Measurements from ENCODE around the gene POLN.
A peak's percentile ranks its signal among the peaks of the same experiment; 100 is the strongest.

The POLN gene

DNA sequence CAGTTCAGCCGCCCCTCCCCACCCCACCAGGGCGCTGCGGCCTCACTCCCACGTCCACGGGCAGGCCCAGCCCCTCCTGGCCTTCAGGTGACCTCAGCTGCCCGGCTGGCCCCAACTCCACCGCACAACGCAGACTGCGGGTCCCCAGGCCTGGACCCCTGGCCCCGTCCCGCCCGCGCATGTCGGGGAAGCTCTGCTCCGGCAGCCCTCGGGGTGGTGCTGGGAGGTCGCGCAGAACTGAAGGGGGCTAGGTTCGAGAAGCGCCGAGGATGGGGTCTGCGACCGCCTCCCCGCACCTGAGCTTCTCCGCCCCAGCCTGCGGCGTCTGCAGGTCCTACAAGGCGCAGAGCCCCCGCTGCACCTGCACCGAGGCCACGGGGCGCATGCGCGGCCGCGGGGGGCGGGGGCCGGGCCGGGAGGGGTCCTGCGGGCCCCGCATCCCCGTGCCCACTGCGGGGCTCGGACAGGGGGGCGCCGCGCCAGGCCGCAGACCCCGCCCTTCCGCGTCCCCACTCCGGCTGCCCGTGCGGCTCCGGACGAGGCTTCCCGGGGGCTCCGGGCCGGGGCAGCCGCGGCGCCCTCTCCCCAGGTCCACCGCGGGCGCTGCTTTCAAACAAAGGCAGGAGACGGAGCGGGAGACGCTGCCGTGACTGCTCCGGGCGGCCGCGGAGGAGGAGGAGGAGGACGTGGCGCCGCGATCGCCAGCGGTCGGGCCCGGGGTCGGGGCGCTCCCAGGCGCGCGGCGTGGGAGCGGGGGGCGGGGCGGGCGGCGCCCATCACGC, 183.5 kb downstream of the POLN start:
- peak; percentile 88 for DNase-seq (ENCODE audit: low spot score)

DNA sequence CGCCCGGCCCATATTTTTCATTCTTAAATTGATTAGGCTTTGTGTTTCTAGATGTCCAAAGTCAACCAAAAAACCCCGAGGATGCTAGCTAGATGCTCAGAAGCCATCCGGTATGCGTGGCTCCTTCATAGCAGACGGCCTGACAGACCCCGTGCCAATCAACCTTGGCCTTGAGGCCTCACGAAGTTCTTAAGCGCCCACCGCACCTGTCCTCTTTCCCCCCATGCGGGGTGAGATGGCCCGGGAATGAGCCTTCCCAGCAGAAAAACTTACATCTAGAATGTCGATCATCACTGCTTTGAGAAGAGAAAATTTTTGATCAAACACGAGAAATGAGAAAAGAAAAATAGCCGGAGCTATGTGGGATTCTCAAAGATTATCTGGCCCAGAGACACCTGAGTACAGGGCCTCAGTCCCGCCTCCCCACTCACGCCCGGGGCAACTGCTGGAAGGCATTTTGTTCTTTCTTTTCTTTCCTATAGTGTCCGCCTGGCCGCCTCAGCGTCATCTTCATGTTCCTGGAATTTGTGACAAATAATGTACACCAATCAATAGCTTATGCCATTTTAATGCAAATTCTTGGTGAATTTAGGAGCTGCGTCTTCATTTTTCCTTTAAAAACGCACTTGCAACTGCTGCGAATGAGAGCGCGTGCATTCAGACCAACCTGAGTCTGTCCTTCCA, 184.4 kb downstream of the POLN start:
- DNase-seq (ENCODE audit: low spot score), result no peak

DNA sequence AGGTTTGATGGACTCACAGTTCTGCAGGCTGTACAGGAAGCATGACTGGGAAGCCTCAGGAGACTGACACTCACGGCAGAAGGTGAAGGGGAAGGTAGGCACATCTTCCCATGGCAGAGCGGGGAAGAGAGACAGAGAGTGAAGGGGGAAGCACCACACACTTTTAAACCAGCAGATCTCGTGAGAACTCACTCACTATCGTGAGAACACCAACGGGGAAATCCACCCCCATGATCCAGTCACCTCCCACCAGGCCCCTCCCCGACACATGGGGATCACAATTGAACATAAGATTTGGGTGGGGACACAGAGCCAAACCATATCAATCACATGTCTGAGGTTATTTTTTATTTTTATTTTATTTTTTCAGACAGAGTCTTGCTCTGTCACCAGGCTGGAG, 187.7 kb downstream of the POLN start:
- no peak for DNase-seq (ENCODE audit: low spot score)

DNA sequence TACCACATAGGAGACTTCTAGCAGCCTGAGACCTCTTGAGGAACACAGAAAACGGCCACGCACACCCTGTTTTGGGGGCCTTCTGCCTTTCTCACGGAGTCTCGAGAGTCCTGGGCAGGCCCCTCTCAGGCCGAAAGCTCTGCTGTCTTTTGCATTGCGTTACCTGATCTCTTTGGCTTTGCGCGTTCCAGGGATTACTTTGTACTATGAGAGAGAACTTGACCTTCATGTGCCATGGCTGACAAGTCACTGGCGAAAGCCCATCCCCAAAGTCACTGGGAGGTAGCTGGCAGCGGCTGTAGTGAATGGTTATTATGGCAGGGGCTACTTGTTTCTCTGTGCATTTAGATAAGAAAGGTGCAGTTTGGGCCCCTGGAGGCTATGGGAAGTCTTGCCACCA, 190.8 kb downstream of the POLN start:
- DNase-seq (ENCODE audit: low spot score), result no peak

DNA sequence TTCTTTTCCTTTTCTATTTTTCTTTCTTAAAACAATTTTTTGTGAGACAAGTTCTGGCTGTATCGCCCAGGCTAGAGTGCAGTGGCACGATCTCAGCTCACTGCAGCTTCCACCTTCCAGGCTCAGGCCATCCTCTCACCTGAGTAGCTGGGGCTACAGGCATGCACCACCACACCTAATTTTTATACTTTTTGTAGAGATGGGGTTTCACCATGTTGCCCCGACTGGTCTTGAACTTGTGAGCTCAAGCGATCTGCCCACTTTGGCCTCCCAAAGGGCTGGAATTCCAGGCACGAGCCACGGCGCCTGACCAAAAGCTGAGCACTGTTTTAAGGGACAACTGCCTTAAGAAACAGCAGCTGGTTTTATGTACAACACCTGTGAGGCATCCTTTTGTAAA, 192.1 kb downstream of the POLN start:
- no peak for DNase-seq (ENCODE audit: low spot score)

DNA sequence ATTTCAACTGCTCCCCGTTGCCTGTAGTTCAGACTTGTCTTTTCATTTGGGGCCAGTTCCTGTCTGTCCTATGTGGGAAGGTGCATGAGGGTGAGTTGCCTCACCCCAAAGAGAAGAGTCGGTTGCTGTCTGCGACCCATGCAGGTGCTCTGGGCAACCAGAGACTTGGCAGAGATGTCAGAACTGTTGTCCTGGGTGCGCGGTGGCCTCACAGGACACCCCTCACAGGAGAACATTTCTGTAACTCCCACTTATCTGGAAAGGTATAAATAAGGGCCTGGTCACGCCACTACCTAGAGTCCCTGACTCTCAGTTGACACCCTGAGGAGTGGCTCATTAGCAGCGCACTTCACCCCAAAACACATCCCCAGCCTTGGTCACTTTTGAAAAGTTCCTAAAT, 192.5 kb downstream of the POLN start:
- DNase-seq (ENCODE audit: low spot score), result no peak

DNA sequence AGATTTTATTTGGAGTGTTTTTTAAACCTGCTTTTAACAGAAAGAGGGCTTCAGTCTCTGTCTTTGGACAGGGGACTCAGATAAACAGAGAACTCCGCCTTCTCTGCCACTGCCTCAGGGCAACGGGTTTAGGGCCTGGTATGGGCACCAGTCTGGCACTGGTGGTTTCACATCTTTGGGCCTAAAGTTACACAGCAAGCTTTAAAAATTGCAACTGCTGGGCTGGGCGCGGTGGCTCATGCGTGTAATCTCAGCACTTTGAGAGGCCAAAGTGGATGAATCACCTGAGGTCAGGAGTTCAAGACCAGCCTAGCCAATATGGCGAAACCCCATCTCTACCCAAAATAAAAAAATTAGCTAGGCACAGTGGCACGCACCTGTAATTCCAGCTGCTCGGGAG, 193.1 kb downstream of the POLN start:
- DNase-seq (ENCODE audit: low spot score), result no peak

DNA sequence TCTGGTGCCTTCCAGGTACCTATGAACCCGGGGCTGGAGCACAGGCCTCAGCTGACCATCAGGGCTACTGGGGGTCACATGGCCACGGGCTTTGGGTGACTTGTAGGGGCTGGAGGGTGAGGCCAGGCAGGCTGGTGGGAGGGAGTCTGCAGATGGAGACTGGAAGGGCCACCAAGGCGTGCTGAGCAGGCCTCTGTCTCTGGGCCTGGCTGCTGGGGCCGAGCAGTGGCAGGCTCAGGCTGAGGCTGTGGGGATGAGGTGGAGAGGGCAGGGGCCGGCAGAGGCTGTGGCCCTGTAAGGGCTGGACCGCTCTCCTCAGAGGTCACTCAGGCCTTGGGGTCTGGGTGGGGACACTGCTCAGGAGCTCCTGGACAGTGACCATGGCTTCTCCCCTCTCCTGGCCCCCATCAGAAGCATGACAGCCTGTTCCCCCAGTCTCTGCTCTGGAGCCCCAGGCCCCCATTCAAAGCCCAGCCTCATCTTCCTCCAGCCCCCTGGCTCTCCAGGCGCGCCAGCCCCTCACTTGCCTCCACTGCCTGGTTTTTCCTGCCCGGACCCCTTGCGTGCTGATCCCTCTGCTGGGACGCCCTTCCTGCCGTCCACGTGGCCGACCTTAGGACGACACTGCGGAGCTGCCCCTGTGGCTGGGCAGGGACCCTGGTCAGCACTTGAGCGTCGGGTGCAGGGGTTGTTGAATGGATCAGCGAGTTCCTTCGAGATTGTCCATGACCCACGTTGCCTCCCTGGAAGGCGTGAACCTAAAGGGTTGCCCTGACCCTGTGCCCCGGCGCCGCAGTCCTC, 193.9 kb downstream of the POLN start:
- DNase-seq (ENCODE audit: low spot score), result peak; percentile 20

DNA sequence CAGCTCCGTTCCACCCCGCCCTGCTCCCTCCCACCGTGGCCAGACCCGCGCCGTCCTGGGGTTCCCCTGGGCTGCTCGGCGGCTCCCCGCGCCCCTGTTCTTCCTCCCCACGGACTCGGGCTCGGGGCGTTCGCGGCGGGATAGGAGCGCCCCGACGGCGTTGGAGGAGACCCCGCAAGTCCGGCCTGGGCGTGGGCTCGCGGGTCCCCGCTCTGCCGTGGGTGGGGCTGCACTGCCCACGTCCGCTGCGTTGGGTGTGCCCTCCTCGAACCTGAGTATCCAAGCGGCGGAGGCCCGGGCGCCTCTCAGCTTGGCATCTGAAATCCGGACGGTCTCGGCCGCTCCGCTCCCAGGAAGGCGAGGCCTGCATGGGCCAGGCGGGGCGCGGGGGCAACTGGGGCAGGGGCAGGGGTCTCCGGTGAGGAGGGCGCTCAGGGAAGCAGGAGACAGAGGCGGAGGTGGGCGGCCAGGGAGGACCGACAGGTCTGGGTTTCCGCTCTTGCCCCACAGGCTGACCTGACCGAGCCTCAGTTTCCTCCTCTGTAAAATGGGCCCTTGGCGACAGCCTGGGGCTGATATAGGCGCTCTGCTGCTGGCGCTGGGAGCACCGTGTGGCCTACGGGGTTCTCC, 194.8 kb downstream of the POLN start:
- DNase-seq (ENCODE audit: low spot score), result no peak

DNA sequence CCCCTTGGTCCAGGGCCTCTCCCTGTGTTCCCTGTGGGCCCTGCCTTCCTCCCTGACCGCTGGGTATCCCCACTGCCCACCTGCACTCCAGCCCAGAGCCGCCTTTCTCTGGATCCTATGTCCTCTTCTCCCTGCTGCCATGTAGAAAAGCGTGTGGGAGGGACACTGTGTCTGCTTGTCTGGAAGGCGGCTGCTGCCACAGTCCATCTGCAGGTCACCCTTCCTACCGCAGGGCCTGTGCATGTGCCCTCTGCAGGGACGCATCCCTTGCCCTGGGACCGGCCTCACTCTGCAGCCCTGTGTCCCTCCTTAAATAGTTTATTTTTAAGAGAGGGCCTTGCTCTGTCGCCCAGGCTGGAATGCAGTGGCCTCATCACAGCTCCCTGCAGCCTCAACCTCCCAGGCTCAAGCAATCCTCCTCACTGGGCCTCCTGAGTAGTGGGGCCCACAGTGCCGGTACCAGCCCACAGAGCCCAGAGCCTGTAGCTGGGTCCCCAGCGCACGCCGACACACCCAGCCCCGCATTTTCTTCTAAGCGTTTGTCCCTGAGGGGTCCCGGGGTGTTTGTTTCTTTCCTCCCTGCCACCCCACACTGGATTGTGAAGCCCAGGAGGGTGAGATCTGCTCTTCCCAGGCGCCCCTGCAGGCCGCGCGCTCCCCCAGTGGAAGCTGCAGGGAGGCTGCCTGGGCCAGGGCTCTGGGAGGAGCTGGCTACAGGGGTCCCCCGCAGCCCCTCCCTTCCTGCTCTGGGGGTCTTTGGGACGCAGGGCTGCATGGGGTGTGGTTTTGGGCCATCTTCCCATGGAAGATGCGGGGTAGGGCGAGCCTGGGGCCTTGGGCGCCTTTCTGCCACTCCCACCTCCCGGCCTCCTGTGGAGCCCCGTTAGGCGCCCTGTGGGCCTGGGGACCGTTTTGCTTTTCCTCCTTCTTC, 195.6 kb downstream of the POLN start:
- peak; percentile 21 for DNase-seq (ENCODE audit: low spot score)

DNA sequence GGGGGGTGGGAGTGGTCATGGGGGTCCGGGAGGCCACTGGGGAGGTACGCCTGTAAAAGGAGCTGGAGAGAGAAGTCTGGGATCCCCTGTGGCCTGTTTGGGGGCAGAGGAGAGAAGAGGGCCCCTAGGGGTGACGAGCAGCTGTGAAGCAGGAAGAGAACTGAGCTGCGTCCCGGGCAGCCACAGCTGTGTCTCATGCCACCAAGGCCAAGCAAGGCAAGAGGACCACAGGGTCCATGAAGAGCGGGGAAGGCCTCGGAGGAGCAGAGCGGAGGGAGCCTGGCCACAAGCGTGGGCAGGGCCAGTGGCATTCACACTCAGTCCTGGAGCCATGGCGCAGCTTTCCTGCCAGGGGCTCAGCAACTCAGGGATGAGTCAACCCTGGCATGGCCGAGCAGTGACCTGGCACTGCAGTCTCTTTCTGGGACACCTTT, 196.4 kb downstream of the POLN start:
- no peak for DNase-seq (ENCODE audit: low spot score)

DNA sequence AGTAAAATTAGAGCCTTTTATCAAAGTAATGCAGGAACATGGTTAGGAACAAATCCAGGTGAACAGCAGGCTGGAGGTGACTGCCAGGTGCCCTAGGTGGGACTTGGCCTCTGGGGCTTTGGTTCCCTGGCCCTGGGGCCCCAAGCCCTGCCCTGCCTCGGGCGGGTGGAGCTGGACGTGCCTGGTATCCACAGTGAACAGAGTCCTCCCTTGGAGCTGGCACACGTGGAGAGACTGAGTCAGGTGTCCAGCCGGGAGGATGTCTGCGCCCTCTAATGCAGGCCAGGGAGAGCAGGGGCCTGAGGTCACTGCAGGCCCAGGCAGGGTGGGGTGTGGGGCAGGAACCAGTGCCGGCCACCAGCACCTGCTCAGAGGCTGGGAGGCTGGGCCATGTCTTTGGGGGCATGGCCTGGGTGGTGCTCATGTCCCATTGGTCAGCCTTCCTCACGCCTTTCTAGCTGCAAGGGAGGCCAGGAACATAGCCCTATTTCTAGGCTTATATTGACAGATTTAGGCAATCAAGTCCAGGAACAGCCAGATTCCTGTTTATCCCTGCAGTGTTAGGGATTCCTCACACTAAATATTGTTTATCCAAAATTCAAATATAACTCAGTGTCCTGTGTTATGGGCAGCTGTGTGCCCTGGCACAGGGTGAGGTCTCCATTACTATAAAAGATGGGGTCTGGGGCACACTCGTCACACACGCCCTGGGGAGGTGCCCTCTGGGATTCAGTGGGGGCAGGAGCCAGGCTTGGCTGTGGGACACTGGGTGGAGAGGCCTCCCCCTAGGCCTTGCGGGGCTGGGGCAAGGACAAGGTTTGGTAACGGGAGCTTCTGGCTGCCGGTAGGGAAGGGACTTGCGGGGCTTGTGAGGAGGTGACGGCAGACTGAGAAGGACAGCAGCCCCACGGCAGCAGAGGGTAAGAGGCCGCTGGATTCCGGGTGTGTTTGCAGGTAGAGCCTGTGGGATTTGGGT, 197.1 kb downstream of the POLN start:
- no peak for DNase-seq (ENCODE audit: low spot score)

DNA sequence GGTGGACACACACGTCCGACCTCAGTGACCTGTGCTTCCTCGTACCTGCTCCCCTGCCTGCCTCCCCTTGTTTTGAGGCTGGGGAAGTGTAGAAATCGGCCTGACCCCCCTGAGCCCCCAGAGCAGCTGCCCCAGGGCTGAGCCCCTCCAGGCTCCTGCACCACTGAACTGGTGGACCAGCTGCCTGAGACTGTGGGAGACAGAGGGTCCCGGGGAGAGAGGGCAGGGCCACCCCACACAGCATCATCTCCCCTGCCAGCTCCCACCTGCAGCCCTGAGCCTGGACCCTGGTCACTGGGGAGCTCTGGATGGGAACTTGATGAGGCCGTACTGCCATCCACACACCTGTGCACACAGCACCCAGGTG, 197.8 kb downstream of the POLN start:
- no peak for DNase-seq (ENCODE audit: low spot score)

DNA sequence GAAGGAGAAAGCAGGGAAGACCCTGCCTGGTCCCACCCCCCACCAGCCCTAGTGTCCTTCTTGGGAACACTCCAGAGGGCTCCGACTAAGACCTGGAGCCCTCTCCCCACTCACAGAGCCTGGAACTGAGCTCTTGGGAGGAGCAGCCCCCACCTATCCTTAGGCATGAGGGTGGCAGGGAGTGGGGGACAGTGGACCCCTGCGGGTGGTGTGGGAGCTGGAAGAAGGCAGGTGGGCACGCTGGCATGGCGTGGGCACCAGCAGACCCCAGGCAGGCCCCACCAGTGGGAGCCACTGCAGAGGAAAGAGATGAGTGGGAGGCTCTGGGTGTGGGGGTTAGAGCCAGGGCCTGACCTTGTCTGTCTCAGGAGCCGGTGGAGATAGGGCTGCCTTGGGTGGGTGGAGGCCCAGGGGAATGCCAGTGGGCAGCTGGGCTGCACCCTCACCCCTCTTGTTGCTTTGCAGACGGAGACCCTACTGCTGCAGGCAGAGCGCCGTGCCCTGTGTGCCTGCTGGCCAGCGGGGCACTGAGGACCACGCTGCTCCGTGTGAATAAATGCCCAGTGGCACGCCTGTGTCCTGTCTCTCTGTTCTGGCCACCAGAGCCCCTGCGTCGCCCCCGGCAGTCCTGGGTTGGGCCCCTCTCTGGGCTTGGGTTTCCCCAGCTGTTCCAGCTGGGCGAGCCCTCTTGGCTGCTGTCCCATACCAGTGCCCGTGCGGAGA, 198.4 kb downstream of the POLN start:
- no peak for DNase-seq (ENCODE audit: low spot score)

DNA sequence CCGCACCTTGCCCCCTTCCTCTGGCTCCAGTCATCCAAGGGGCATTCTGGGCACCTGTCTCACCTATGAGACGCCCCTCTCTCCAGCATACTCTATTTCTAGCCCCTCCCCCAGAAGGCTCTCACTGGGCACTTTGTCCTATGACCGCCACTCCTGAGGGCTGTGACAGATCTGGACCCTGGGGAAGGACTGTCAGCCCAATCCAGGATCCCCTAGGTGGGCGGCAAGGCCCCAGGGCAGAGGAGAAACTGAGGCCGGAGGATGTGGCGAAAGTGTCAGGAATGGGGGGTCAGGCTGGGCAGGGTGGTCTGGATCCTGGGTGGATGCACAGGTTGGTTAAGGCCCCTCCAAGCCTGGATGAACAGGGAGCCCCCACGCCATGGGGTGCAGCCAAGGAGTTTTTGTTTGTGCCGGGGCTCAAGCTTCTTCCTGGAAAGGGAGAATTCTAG, 198.9 kb downstream of the POLN start:
- DNase-seq (ENCODE audit: low spot score), result no peak

DNA sequence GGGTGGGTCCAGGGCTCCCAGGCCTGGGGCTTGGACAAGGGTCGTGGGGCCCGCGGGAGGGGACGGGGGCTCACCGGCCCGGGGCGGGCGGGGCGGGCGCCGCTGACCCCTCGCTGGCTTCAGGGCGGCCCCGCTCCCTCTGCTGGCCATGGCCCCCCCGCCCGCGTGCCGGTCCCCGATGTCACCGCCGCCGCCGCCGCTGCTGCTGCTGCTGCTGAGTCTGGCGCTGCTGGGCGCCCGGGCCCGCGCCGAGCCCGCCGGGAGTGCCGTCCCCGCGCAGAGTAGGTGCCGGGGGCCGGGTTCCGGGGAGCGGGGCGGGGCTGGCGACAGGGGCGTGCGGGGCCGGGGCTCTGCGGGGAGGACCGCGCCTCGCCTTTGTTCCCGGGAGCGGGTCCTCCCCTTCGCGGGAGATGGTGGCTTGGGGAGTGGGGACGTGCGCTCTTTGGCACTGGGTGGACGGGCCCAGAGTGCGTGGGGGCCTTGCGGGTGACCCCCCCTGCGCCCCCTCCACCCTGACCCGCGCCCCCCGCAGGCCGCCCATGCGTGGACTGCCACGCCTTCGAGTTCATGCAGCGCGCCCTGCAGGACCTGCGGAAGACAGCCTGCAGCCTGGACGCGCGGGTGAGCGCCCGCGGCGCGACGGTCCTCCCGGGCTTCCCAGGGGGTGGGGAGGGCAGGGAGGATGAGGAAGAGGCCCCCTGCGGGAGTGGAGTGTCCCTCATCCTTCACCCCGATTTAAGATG, 199.5 kb downstream of the POLN start:
- DNase-seq (ENCODE audit: low spot score), result no peak

DNA sequence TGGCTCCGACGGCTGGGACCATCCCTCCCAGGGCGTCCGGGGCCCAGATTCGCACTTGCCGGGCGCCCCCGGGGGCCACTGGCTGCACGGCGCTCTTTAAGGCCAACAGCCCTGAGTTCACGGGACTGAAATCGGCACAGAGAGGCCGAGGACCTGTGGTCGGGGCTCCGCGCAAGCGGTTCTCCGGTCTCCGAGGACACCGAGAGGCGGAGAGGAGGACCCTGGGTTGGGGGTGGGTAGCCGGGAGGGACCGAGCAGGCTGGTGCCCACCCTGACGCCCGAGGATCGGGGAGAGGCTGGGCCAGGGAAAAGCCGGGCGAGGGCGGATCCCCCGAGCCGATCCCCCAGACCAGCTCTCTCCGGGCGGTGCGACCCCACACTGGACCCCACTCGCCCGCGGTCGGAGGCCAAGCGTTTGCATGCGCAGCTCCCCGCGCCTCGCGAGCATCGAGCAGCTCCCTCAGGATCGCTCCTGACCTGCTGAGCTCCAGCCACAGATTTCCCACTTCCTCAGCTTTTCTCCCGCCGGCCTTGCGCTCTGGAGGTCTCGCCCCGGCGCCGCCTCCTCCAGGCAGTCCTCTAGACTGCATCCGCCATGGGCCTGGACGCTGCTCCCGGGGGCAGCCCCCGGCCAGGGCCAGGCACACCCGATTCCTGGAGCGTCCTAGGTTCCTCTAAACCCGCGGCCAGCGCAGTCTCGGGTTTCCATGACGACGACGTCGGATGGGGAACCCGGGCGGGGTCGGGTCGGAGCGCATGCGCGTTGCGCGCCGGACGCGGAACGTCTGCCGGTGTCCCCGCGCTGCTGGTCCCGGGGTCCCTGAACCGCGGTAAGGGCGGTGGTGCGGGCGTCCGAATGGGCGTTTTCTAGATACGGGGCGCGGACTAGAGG, 200.4 kb downstream of the POLN start:
- peak; percentile 96 for DNase-seq (ENCODE audit: low spot score)
